ENCODE results near the gene EED.
A peak's percentile ranks its signal among the peaks of the same experiment; 100 is the strongest.
"Not testable (repeated sequence)": the region's sequence is repeated elsewhere in the genome, so short reads cannot be mapped to it uniquely, and the experiment has no call there.

EED gene

GRCh38 chr11:86219311-86220193 lies 25.0 kb upstream of the EED start:
- DNase-seq: no peak

GRCh38 chr11:86220653-86221052 lies 23.9 kb upstream of the EED start:
- DNase-seq: no peak

- no peak for DNase-seq
Measured at GRCh38 chr11:86222081-86222480, 22.5 kb upstream of the EED start.

- DNase-seq: not testable (repeated sequence)
Measured at GRCh38 chr11:86224575-86224974, 20.0 kb upstream of the EED start.

GRCh38 chr11:86225344-86225743 lies 19.2 kb upstream of the EED start:
- not testable (repeated sequence) for DNase-seq

- no peak for DNase-seq
Measured at GRCh38 chr11:86228269-86229038, 16.1 kb upstream of the EED start.

GRCh38 chr11:86229039-86229330 lies 15.6 kb upstream of the EED start:
- not testable (repeated sequence) for DNase-seq

- DNase-seq: no peak
Measured at GRCh38 chr11:86230179-86230804, 14.3 kb upstream of the EED start.

- DNase-seq: peak; percentile 61
Measured at GRCh38 chr11:86230921-86231434, 13.6 kb upstream of the EED start.

- no peak for DNase-seq
Measured at GRCh38 chr11:86232556-86232955, 12.0 kb upstream of the EED start.

- no peak for DNase-seq
Measured at GRCh38 chr11:86234831-86235461, 9.6 kb upstream of the EED start.

GRCh38 chr11:86237267-86237804 lies 7.2 kb upstream of the EED start:
- no peak for DNase-seq

GRCh38 chr11:86240164-86240563 lies 4.4 kb upstream of the EED start:
- DNase-seq: no peak

GRCh38 chr11:86241956-86242535 lies 2.5 kb upstream of the EED start:
- DNase-seq: no peak

- peak; percentile 73 for DNase-seq
Measured at GRCh38 chr11:86243396-86243795, 1.2 kb upstream of the EED start.

- peak; percentile 97 for DNase-seq
Measured at GRCh38 chr11:86244063-86244521, 461 bp upstream of the EED start.

- DNase-seq: peak; percentile 30
Measured at GRCh38 chr11:86245369-86246292, 1.1 kb downstream of the EED start.

GRCh38 chr11:86246293-86246675 lies 1.7 kb downstream of the EED start:
- no peak for DNase-seq

GRCh38 chr11:86247608-86248007 lies 3.1 kb downstream of the EED start:
- peak; percentile 79 for DNase-seq

GRCh38 chr11:86248609-86249008 lies 4.1 kb downstream of the EED start:
- DNase-seq: no peak
